ENCODE data around the gene RNF121.

The RNF121 gene

GRCh38 chr11:71998061-71998460, 69.2 kb downstream of the RNF121 start:
- no peak overlapping the region for H3K4me3 ChIP-seq (ENCODE audit: low read length)
- no peak for DNase-seq (ENCODE audit: low read depth)
- no peak for TF ChIP-seq CTCF (conservative IDR thresholded peaks at IDR 0.05; ENCODE audit: low read depth, low read length)

- no peak within 1 kb of the TSS for H3K4me3 ChIP-seq (ENCODE audit: low read length)
- no peak for DNase-seq (ENCODE audit: low read depth)
Measured at GRCh38 chr11:71998649-71999310, 69.9 kb downstream of the RNF121 start, which contains the start of gene IL18BP. Gene IL18BP (plus strand): TSS chr11:71998909. CDS start chr11:71999985, 1,076 bp downstream.

GRCh38 chr11:71999362-71999761, 70.5 kb downstream of the RNF121 start:
- no peak overlapping the region for H3K4me3 ChIP-seq (ENCODE audit: low read length)
- no peak for TF ChIP-seq CTCF (conservative IDR thresholded peaks at IDR 0.05; ENCODE audit: low read depth, low read length)
- DNase-seq (ENCODE audit: low read depth): no peak

More at GRCh38 chr11:71998649-71999310, 69.9 kb downstream of the RNF121 start, which contains the start of gene IL18BP:
- no peak for TF ChIP-seq CTCF (conservative IDR thresholded peaks at IDR 0.05; ENCODE audit: low read depth, low read length)

GRCh38 chr11:71999798-72000197, 71.0 kb downstream of the RNF121 start:
- no peak overlapping the region for H3K4me3 ChIP-seq (ENCODE audit: low read length)
- DNase-seq (ENCODE audit: low read depth): no peak
- no peak for TF ChIP-seq CTCF (conservative IDR thresholded peaks at IDR 0.05; ENCODE audit: low read depth, low read length)

GRCh38 chr11:72000202-72000867, 71.5 kb downstream of the RNF121 start:
- H3K4me3 ChIP-seq (ENCODE audit: low read length): no peak overlapping the region
- no peak for DNase-seq (ENCODE audit: low read depth)
- no peak for TF ChIP-seq CTCF (conservative IDR thresholded peaks at IDR 0.05; ENCODE audit: low read depth, low read length)

- no peak for TF ChIP-seq CTCF (conservative IDR thresholded peaks at IDR 0.05; ENCODE audit: low read depth, low read length)
- DNase-seq (ENCODE audit: low read depth): no peak
- H3K4me3 ChIP-seq (ENCODE audit: low read length): no peak overlapping the region
Measured at GRCh38 chr11:72001285-72001684, 72.4 kb downstream of the RNF121 start.
